ENCODE data around the gene IQGAP1. TPM values are rescaled to one million over a fixed set of nuclear protein-coding genes. Genes with fewer than 3 reads are reported as not detected.

IQGAP1 gene
- total and polyA plus RNA-seq, 2 of the 4 experiments (the other 2 are of a cell fraction) = 87.5 to 207 TPM

DNA sequence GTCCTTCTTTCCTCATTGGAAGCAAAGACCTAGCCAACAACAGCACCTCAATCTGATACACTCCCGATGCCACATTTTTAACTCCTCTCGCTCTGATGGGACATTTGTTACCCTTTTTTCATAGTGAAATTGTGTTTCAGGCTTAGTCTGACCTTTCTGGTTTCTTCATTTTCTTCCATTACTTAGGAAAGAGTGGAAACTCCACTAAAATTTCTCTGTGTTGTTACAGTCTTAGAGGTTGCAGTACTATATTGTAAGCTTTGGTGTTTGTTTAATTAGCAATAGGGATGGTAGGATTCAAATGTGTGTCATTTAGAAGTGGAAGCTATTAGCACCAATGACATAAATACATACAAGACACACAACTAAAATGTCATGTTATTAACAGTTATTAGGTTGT, 112.1 kb downstream of the IQGAP1 start:
- H2AFZ ChIP-seq (replicated peaks; ENCODE audit: low read length, poor library complexity) = no peak overlapping the region
- no peak overlapping the region for H3K4me2 ChIP-seq (ENCODE audit: low read depth, low read length)
- ChIA-PET POLR2A (ENCODE audit: unreplicated experiment) (no interaction called here), CTCF (no interaction called here)
- no peak overlapping the region for H3K23ac ChIP-seq (ENCODE audit: low read depth, low read length)
- no peak overlapping the region for H2BK15ac ChIP-seq (ENCODE audit: low read depth, low read length)
- H3K4ac ChIP-seq (ENCODE audit: low read depth, low read length) = no peak overlapping the region
- no peak overlapping the region for H3K18ac ChIP-seq (ENCODE audit: low read depth, low read length)
- no peak overlapping the region for H3K4me3 ChIP-seq (ENCODE audit: insufficient read depth, low read depth, low read length)
- no peak overlapping the region for H2AK5ac ChIP-seq (ENCODE audit: low read depth, low read length)
- H2BK5ac ChIP-seq (ENCODE audit: low read depth, low read length, poor library complexity, severe bottlenecking) = no peak overlapping the region
- intact Hi-C loops (cut with micrococcal nuclease) (no loop called here), in situ Hi-C loops (cut with MboI; ENCODE audit: low sequenced_read_pairs) (no loop called here), dilution Hi-C loops (cut with HindIII; ENCODE audit: low sequenced_read_pairs, unreplicated experiment) (no loop called here)
- H3K56ac ChIP-seq (ENCODE audit: extremely low read depth, insufficient read depth, low read length) = no peak overlapping the region
- no peak for DNase-seq
- H4K20me1 ChIP-seq (ENCODE audit: insufficient read depth, low read length) = no peaks in the 10 kb centered on the region
- H3K36me3 ChIP-seq (ENCODE audit: control insufficient read depth, insufficient read depth, low read length) = peaks cover 33% of the 10 kb centered on the region
- H3K27ac ChIP-seq (ENCODE audit: insufficient read depth, low read length) = no peak overlapping the region
- H3K9me1 ChIP-seq (ENCODE audit: insufficient read depth, low read length) = no peaks in the 10 kb centered on the region
- no peak overlapping the region for H3K9ac ChIP-seq (ENCODE audit: low read depth, low read length)
- no peaks in the 10 kb centered on the region for H3K9me3 ChIP-seq (ENCODE audit: control insufficient read depth, insufficient read depth, low read length)
- H3K79me1 ChIP-seq (ENCODE audit: low read depth in 1 of 2, low read length in 2 of 2) = peaks cover 4 to 8% of the 10 kb centered on the region in 2 experiments; a peak in 3 of 4 replicates
- TF ChIP-seq POLR2A (IDR thresholded peaks at IDR 0.05; ENCODE audit: low read depth, low read length) (no peak), CHD1 (IDR thresholded peaks at IDR 0.05; ENCODE audit: low read depth, low read length) (no peak)
- H3K27me3 ChIP-seq (ENCODE audit: control insufficient read depth, insufficient read depth, low read length) = no peaks in the 10 kb centered on the region
- no CpG with 5 or more reads among the region's 2 CpGs for WGBS, 2 experiments (ENCODE audit: extremely low coverage in 2 of 2, insufficient read length in 1 of 2)
- no TSS peak for BruUV-seq (replicated peaks)
- no peak for ATAC-seq (ENCODE audit: low read depth)
- H2BK20ac ChIP-seq (ENCODE audit: low read depth, low read length) = no peak overlapping the region
- no peaks in the 10 kb centered on the region for H3K4me1 ChIP-seq (ENCODE audit: control insufficient read depth, insufficient read depth, low read length)
- H4K5ac ChIP-seq (ENCODE audit: low read depth, low read length) = no peak overlapping the region
- no peak overlapping the region for H3K14ac ChIP-seq (replicated peaks; ENCODE audit: low read depth, low read length)
- no peak overlapping the region for H4K8ac ChIP-seq (ENCODE audit: low read depth in 2 of 2, low read length in 2 of 2)
- H4K91ac ChIP-seq (ENCODE audit: insufficient read depth, low read depth, low read length) = no peak overlapping the region
- H2AK9ac ChIP-seq (replicated peaks; ENCODE audit: low read depth, low read length, poor library complexity) = no peak overlapping the region
- H2BK120ac ChIP-seq (ENCODE audit: low read depth, low read length) = no peak overlapping the region
